Ovary (tissue), 3 donors: ENCODE data around the gene GPATCH1.

Experiments
- CTCF ChIP-seq, 3 donors: fragments of 450-650 bp in 2 of 3; fragments of 200-600 bp in 1 of 3; IDR thresholded peaks; one replicate each; pipeline versions ENCODE4 v1.5.1 to v1.8.0; 2016 to 2022; ENCODE audit warnings: antibody characterized with exemption in 3 of 3, mild to moderate bottlenecking in 1 of 3
- POLR2A ChIP-seq: fragments of 450-650 bp; IDR thresholded peaks from one replicate; pipeline ENCODE4 v1.6.1; 2017; ENCODE audit warnings: antibody characterized with exemption, mild to moderate bottlenecking, moderate library complexity
- donor health status: DM: no; HTN: no; CAD: no.

DNA sequence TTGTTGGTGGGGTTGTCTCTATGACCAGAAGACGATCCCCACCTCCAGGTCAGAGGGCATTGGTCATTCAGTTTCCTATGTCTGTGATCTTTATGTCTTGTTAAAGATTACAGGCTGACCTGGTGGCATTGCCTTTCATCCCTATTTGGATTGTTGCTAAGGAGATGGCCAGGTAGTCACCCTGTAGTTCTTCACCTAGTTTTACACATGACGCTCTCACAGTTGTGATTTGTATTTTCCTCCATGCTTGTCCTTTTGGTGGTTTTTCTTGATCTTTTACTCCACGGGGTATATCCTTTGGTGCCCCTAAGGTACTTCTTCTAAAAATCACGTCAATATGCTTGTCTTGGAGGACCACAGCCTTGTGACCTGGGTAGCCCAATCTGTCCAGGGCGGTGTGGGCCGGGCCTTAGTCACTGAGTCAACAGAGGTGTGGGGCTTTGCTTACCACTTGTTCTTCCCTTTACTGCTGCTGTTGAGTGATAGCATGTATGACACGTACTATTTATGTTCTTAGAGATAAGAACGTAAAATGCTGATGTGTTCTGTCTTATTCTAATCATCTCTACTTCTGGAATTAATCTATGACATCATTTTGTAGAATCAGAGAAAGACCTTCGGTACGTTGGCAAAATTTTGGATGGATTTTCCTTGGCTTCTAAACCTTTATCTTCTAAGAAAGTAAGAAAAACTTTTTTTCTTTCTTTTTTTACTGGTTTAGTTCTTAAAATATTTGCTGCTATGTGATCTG lies 20.1 kb downstream of the GPATCH1 start:
- TF ChIP-seq CTCF (IDR thresholded peaks at IDR 0.05) = no peak
- no peak for TF ChIP-seq POLR2A
